Activated CD8-positive, alpha-beta memory T cell treated with anti-CD3 and anti-CD28 coated beads for 4 hours (primary cell): Measurements from ENCODE around the gene RAB11A.
A peak's percentile ranks its signal among the peaks of the same experiment; 100 is the strongest.

ENCODE experiments used
- DNase-seq, 2 donors: peaks; one replicate each; pipeline ENCODE4 v3.0.0-alpha.2; 2020; ENCODE audit warnings: low read depth in 2 of 2

The RAB11A gene

DNA sequence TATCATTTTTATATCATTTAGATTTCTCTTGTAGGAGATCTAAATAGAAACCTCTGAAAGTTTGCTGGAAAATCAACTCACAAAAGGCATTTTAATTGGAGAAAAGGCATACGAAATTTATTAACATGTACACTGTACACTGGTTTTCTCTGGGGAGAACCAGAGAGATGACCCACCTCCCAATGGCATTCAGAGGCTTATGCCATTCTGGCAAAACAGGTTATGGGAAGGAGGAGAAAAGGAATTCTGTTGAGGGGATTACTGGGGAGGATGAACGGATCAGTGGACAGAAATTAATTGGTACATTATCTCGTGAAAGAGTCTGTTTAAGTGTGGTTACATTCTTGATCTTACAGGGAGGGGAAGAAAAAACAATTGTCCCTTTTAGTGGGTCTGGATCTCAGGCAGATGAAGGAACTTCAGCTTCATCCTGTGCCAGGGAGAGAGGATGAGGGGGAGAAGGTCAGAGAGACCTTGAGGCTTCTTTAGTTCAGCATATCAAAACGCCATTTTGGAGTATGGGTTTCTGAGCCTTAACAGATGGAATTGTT, 16.5 kb downstream of the RAB11A start:
- no peak for DNase-seq

DNA sequence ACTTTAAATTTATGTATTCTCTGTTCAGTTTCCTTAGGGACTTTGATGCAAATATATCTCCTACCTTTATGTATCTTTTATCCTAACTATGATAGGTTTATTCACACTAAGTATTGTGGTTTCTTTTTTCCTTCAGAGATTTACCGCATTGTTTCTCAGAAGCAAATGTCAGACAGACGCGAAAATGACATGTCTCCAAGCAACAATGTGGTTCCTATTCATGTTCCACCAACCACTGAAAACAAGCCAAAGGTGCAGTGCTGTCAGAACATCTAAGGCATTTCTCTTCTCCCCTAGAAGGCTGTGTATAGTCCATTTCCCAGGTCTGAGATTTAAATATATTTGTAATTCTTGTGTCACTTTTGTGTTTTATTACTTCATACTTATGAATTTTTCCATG, 18.3 kb downstream of the RAB11A start:
- peak in 1 of 2 donors; percentile 21 for DNase-seq

DNA sequence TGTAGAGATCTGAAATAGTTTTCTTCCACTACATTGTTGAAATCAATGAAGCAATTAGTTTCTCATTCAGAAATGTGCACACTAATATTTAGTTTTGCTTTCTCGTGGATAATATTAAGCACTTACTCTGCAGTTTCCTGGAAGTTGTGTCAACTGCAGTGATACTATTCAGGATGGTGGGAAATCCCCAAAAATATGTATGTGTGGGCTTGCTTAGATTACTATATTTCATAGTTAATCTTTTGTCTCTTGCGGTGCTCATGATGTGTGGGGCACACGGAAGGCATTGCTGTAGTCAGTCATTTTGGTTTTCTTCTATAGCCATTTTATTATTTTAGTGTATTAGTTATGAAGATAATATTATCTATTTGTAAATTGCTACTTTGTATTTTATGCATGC, 19.7 kb downstream of the RAB11A start:
- DNase-seq, result no peak

- no peak for DNase-seq
Observed at GRCh38 chr15:65893060-65893459, 23.8 kb downstream of the RAB11A start.

DNA sequence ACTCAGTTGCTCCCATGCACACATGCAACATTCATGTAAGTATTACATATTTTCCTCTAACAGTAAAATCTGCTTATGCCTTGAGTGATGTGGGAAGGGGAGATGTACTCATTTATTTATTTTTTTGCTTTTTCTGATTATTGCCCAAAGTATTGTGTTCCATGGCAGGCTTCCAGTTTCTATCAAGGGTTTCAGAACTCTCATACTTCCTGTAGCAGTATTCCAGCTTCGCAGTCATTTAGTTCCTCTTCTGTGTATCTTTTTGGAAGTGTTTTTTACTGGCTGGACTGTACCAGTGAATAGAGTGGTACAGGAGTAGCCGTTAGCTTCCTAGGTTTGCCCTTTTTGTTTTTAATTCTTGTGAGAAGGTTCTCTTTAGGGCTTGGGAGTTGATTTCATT, 26.9 kb downstream of the RAB11A start:
- DNase-seq, result no peak

DNA sequence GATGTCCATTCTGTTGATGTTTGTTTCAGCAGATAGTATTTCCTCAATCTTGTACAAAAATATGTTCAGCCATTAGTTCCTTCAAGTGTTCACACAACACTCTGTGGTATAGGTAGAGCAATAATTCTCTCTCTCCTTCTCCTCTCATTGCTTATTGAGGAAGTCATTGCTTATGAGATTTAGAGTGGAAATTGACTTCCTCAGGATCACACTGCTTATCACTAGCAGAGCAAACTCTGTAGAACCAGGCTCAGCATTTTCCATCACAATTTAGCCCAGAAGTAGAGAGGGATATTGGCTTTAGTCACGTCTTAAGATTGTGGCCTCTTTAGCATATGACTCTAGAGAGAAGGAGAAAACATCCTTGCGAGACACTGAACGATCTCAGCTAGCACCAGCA, 31.2 kb downstream of the RAB11A start:
- DNase-seq, result no peak

DNA sequence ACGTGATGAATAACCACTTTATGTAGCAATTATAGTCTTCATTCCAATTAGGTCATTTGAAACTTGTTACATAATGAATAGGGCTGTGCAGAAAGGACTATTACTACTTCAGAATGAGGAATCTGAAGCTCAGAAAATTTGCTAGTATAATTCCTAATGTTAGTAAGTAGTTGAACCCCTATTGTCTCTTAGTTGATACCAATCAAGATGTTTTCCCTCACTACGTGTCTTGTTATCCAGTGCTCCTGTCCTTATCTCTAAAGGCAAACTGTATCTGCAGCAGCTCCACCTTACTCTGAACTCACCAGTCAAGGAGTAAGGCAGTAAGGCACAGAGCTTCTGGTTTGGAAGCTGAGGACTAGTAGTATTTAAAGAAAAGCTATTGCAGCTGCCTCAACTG, 32.0 kb downstream of the RAB11A start:
- no peak for DNase-seq

- no peak for DNase-seq
Observed at GRCh38 chr15:65901836-65902235, 32.5 kb downstream of the RAB11A start.

GRCh38 chr15:65902373-65902772, 33.1 kb downstream of the RAB11A start:
- no peak for DNase-seq

DNA sequence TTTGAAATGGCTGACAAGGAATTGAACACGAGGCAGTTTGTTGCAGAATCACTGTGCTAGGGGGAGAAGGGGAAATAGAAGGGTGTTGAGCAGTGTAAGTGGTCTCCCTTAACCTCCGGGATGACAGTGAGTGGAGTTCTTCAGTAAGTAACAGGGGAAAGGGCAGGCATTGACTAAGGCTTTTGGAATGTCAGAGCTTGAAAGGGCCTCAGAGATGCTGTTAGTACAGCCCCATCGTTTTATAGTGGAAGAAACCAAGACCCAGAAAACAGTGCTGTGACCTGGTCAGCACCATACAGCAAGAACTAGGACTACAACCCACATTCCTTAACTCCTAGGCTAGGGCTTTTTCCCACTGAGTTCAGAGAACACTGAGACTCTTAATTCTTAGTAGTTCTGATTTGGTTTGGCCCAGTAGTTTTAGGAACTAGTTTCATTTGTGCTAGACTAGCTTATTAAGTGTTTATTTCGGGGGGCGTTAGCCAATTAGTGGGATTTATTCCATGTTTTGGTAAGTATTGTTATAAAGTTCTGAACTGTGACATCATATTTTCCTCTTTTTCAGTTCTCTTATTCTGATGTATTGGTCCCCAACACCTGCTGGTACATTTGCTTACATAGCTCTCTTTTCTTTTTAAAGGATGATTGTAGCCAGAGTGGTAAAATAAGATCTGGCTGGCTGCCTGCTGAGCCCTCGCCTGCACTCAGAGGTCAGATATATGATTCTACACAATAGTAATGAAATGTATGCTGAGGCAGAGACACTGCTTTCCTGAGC, 34.2 kb downstream of the RAB11A start:
- no peak for DNase-seq

DNA sequence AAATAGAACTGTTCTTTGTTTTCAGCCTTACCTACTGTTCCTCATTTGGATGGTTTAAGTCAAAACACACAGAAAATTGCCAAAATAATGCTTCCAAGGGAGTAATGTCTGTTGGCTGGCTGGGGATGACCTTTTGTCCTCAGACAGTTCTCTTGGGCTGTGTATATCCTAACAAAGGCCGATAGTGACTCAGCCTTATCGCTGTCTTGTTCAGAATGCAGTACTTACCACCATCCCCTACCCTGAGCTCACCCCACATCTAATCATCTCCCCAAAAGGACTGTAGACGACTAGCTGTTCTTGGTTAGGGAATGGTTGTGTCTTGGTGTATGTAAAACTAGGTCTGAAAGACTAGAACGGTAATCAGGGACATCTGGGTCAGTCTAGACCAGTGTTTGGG, 35.0 kb downstream of the RAB11A start:
- DNase-seq, result no peak

DNA sequence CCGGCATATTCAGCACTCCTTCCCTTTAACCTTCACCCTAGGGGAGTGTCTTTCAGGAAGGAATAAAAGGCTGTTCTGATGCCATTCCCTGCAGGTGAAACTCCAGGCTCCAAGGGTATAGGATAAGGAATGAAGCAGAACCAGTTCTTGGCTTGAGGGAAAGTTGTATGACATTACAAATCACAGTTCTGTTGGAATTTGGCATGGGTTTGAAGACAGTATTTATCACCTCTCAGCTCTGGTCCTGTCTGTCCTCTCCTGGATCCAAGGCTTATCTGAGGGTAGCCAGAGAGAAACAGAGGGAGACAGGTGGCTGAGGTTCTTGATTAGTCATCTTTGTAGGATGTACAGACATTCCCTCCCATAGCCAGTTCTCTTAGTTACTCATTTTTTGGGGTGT, 37.1 kb downstream of the RAB11A start:
- no peak for DNase-seq

- DNase-seq, result no peak
Observed at GRCh38 chr15:65907661-65908060, 38.4 kb downstream of the RAB11A start.

- no peak for DNase-seq
Observed at GRCh38 chr15:65908876-65909275, 39.6 kb downstream of the RAB11A start.

GRCh38 chr15:65909831-65910230, 40.5 kb downstream of the RAB11A start:
- no peak for DNase-seq

GRCh38 chr15:65910341-65910740, 41.0 kb downstream of the RAB11A start:
- no peak for DNase-seq

DNA sequence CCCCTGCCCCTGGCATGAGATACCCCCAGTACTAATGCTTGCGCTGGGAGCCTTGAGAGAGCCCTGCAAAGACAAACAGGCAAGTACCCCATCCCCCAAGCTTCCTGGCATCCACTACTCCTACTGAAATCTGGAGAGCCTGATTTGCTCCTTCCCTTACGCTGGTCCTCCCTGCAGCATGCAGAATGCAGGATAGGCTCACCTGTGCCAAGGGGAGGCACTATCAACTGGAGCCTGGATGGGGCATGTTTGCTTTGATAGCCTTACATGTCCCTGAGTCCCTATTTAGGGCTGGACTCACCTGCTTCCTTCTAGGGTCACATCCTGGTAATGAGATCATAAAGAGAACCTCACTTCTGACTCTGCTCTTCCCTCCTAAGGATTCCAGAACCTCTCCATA, 42.9 kb downstream of the RAB11A start:
- DNase-seq, result no peak

GRCh38 chr15:65913631-65914199, 44.4 kb downstream of the RAB11A start:
- no peak for DNase-seq

- no peak for DNase-seq
Observed at GRCh38 chr15:65914386-65914785, 45.1 kb downstream of the RAB11A start.

DNA sequence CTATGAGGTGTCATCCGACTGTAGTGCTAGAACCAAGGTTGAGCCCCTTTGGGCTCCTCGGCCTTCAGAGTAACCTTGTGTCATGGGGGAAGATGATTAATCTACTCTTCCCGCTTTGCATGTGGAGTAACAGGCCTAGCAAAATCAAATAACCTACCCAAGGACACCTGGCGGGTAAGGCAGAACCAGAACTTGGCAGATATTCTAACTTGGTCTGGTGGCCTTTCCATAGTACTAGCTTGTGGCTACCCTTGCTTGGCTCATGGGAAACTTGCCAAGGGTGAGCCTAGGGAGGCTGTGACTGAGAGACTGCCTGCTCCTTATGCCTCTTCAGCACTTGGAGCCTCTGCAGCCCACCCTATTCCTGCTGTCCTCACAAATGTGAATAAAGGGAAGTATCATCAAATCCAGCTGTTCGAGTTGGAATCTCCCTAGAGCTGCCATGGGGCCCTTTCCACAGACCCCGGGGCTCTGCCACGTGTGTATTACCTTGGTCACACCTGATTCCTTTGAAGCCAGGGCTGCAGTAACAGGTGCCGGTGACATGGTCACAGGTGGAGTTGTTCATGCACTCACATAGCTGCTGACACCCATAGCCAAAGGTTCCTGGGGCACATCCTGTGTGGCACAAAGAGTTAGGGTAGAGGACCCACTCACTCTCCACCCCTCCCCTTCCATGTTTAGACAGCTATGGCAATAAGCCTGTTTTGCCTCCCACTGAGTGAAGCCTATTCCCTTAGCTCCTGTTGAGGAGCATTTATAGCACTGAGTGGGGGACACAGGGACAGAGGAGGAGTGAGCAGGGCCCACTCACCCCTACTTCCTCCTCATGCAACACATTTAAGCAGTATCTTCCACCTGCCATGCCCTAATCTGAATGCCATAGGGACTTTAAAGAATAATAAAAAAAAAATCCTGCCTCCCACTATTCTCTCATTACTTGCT, 46.0 kb downstream of the RAB11A start:
- DNase-seq, result no peak

DNA sequence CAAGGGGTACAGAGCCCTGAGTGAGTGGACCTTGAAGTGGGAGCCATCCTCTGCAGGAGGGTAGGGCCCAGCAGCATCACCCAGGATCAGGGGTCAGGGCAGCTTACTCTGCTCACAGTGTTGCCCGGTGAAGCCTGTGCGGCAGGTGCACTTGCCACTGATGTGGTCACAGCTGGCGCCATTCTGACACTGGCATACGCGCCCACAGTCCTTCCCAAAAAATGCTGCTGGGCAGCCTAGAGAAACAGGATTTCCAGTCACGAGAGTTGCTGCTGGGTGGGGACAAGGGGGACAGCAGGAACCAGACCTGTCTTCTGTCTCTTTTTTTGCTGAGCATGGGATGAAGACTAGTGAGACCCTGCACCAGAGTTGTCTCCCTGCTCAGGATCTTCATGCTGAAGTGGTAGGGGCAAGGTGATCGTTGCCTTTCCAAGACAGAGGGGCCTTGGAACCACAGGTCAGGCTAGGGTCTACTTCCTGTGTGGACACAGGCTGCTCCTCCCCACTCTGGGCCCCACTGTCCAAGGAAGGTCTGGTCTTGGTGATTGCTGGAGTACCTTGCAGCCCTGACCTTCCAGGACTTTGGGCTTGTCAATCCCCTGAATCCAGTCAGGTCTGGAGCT, 46.9 kb downstream of the RAB11A start:
- no peak for DNase-seq
